ENCODE results near the gene TYW1.
A peak's percentile ranks its signal among the peaks of the same experiment; 100 is the strongest.
"Not testable (repeated sequence)": the region's sequence is repeated elsewhere in the genome, so short reads cannot be mapped to it uniquely, and the experiment has no call there.

TYW1 gene

DNA sequence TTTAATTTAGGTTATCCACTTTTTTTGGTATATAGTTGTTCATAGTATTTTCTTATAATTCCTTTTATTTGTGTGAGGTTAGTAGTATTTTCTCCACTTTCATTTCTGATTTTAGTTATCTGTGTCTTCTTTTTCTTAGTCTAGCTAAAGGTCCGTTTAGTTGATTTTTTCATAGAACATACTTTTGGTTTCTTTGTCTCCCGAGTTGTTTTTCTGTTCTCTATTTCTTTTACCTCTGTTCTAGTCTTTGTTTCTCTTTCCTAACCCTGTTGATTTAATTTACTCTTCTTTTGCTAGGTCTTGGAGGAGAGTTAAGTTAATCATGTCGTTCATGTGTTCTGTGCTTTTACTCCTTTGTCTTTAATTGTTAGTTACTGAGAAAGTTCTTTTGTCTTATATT lies 174.5 kb downstream of the TYW1 start:
- not testable (repeated sequence) for H3K36me3 Mint-ChIP-seq; H3K27me3 Mint-ChIP-seq; H3K4me3 Mint-ChIP-seq; H3K9me3 Mint-ChIP-seq (ENCODE audit: low read depth)
- H3K27ac Mint-ChIP-seq: peak overlapping the region; percentile 81
- H3K4me1 Mint-ChIP-seq (ENCODE audit: low read depth): peaks cover 12% of the 10 kb centered on the region

GRCh38 chr7:67176730-67177129 lies 180.1 kb downstream of the TYW1 start:
- not testable (repeated sequence) for H3K4me3 Mint-ChIP-seq; H3K36me3 Mint-ChIP-seq; H3K9me3 Mint-ChIP-seq (ENCODE audit: low read depth); H3K27ac Mint-ChIP-seq; H3K27me3 Mint-ChIP-seq; H3K4me1 Mint-ChIP-seq (ENCODE audit: low read depth)

- not testable (repeated sequence) for H3K36me3 Mint-ChIP-seq; H3K4me1 Mint-ChIP-seq (ENCODE audit: low read depth); H3K27me3 Mint-ChIP-seq; H3K27ac Mint-ChIP-seq; H3K9me3 Mint-ChIP-seq (ENCODE audit: low read depth); H3K4me3 Mint-ChIP-seq
These were observed 182.5 kb downstream of the TYW1 start for GRCh38 chr7:67178915-67179688.

- not testable (repeated sequence) for H3K36me3 Mint-ChIP-seq; H3K4me1 Mint-ChIP-seq (ENCODE audit: low read depth); H3K9me3 Mint-ChIP-seq (ENCODE audit: low read depth); H3K4me3 Mint-ChIP-seq; H3K27ac Mint-ChIP-seq; H3K27me3 Mint-ChIP-seq
These were observed 186.5 kb downstream of the TYW1 start for GRCh38 chr7:67182956-67183750.

DNA sequence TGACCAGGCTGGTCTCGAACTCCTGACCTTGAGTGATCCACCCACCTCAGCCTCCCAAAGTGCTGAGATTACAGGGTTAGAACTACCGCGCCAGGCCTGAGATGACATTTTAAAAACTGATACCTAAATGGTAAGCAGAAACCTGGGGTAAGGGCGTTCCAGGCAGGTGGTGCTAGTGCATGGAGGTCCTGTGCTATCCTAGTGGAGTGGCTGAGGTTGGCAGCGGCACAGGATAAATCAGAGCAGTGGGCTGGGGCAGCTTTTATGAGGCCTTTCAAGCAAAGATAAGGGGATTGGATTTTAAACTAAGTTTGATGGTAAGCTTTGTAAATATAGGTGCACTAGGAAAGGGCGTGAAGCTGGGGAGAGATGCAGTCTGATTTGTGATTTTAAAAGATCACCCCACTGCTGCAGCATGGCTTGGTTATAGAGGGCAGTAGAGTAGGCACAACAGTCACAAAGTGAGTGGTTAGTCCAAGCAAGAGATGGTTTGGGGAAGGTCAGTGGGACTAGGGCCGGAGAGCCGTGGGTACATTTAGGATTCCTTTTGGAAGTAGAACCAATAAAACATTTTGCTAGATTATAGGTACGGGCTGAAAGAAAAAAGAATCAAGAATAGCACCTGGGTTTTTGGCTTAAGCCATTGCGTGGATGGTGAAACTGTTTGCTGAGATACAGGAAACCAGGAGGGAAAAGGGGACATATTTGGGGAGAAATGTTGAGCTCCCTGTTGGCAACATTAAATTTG lies 188.5 kb downstream of the TYW1 start:
- not testable (repeated sequence) for H3K9me3 Mint-ChIP-seq (ENCODE audit: low read depth); H3K36me3 Mint-ChIP-seq; H3K4me1 Mint-ChIP-seq (ENCODE audit: low read depth); H3K27me3 Mint-ChIP-seq; H3K27ac Mint-ChIP-seq; H3K4me3 Mint-ChIP-seq

GRCh38 chr7:67185660-67186129 lies 189.1 kb downstream of the TYW1 start:
- H3K9me3 Mint-ChIP-seq (ENCODE audit: low read depth); H3K4me3 Mint-ChIP-seq; H3K27ac Mint-ChIP-seq; H3K27me3 Mint-ChIP-seq: not testable (repeated sequence)
- peaks cover 12% of the 10 kb centered on the region for H3K4me1 Mint-ChIP-seq (ENCODE audit: low read depth)
- peaks cover 11% of the 10 kb centered on the region for H3K36me3 Mint-ChIP-seq

DNA sequence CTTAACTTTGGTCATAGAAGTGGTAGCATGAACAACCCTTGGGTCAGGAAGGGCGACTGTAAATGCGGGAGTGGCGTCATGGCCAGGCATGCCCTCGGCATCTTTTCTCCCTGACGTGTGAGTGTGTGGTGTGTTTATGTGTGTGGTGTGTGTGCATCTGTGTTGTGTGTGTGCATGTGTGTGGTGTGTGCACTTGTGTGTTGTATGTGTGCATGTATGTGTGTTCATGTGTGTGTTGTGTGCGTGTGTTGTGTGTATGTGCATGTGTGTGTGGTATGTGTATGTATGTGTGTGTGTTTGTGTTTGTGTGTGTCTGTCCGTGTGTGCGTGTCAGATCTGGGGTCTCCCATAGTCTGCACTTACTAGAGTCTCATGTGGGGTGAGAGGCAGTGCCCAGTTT lies 192.5 kb downstream of the TYW1 start:
- H3K4me3 Mint-ChIP-seq; H3K9me3 Mint-ChIP-seq (ENCODE audit: low read depth); H3K27me3 Mint-ChIP-seq; H3K27ac Mint-ChIP-seq: not testable (repeated sequence)
- H3K36me3 Mint-ChIP-seq: peaks cover 20% of the 10 kb centered on the region
- peaks cover 13% of the 10 kb centered on the region for H3K4me1 Mint-ChIP-seq (ENCODE audit: low read depth)

DNA sequence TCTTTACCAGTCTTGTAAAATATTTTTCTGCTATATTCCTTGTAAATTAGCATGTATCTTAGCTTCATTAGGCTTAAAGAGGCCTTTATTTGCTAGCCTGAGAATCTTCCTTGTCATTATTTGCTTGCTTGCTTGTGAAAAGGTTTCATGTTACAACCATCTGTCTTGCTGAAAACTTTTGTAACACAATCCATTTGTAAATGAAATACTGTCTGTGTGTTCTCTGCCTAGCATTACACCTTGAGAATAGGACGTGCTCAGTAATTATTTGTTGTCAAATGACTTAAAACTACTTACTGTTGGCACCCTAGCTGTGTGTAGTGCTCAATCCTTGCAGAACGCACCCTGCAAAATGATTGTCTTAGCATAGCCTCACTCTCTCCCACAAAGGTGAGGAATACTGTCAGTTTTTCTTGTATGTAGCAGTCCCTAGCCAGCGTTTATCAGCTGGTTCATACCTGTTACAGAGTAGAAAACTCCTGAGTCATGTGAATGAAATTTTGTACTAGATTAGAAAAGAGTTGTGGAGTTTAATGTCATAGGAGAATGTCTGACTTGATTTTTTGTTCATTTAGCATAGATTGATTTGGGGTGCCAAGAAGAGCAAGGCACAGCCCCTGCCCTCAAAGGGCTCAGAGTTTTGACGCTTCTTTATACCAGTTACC lies 193.3 kb downstream of the TYW1 start:
- not testable (repeated sequence) for H3K9me3 Mint-ChIP-seq (ENCODE audit: low read depth); H3K4me3 Mint-ChIP-seq; H3K27ac Mint-ChIP-seq; H3K27me3 Mint-ChIP-seq
- peaks cover 20% of the 10 kb centered on the region for H3K36me3 Mint-ChIP-seq
- peaks cover 13% of the 10 kb centered on the region for H3K4me1 Mint-ChIP-seq (ENCODE audit: low read depth)

DNA sequence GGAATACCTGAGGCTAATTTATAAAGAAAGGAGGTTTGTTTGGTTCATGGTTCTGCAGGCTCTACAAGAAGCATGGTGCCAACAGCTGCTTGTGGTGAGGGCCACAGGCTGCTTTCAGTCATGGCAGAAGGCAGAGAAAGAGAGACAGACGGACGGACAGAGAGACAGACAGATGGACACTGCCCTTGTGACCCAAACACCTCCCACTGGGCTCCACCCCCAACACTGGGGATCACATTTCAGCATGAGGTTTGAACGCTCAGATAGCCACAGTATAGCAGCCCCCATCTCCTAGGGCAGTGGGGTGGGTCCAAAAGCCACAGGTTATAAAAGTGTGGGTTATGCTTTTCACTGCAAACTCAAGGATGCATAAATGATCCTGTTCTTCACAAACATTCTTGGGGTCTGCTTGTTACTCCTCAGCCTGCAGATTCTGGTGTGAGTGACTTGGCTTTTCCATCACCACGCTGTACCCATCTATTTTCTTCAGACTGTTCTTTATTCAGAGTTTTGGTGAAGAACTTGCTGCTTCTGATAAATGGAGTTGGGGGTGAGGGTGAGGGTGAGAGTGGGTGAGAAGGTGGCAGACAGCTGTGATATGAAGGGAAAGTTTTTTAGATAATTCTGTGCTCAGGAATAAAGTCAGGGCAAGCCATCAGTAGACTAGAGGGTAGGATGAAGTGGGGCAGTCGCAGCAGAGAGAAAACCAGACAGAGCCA lies 194.5 kb downstream of the TYW1 start:
- H3K4me1 Mint-ChIP-seq (ENCODE audit: low read depth); H3K9me3 Mint-ChIP-seq (ENCODE audit: low read depth); H3K27ac Mint-ChIP-seq; H3K27me3 Mint-ChIP-seq; H3K4me3 Mint-ChIP-seq: not testable (repeated sequence)
- peaks cover 26% of the 10 kb centered on the region for H3K36me3 Mint-ChIP-seq

GRCh38 chr7:67192123-67192702 lies 195.6 kb downstream of the TYW1 start:
- H3K4me3 Mint-ChIP-seq; H3K4me1 Mint-ChIP-seq (ENCODE audit: low read depth); H3K27me3 Mint-ChIP-seq; H3K27ac Mint-ChIP-seq; H3K9me3 Mint-ChIP-seq (ENCODE audit: low read depth): not testable (repeated sequence)
- H3K36me3 Mint-ChIP-seq: peaks cover 33% of the 10 kb centered on the region

GRCh38 chr7:67192889-67193613 lies 196.4 kb downstream of the TYW1 start:
- not testable (repeated sequence) for H3K27ac Mint-ChIP-seq; H3K9me3 Mint-ChIP-seq (ENCODE audit: low read depth); H3K4me1 Mint-ChIP-seq (ENCODE audit: low read depth); H3K27me3 Mint-ChIP-seq; H3K4me3 Mint-ChIP-seq
- H3K36me3 Mint-ChIP-seq: peaks cover 33% of the 10 kb centered on the region

DNA sequence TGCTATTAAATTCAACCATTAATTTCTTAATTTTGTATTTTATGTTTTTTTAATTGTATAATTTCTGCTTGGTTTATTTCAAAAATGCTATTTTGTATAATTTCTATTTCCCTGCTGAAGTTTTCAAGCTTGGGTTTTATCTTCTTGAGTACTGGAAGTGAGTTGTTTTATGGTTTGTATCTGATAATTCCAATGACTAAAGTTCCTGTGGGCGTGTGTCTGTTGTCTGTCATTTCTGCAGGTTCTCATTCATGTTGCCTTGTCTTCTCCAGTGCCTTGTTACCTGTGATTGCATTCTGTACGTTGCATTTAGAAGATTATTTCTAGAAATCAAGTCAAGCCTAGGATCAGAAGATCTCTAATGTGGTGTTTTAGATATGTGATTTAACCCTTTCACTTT lies 199.5 kb downstream of the TYW1 start:
- H3K9me3 Mint-ChIP-seq (ENCODE audit: low read depth); H3K4me3 Mint-ChIP-seq; H3K27ac Mint-ChIP-seq; H3K27me3 Mint-ChIP-seq; H3K4me1 Mint-ChIP-seq (ENCODE audit: low read depth): not testable (repeated sequence)
- H3K36me3 Mint-ChIP-seq: peaks cover 32% of the 10 kb centered on the region

GRCh38 chr7:67198865-67199526 lies 202.4 kb downstream of the TYW1 start:
- not testable (repeated sequence) for H3K27ac Mint-ChIP-seq; H3K4me1 Mint-ChIP-seq (ENCODE audit: low read depth); H3K4me3 Mint-ChIP-seq; H3K9me3 Mint-ChIP-seq (ENCODE audit: low read depth); H3K27me3 Mint-ChIP-seq
- peaks cover 32% of the 10 kb centered on the region for H3K36me3 Mint-ChIP-seq

All from activated naive CD8-positive, alpha-beta T cell (primary cell).